ENCODE results near the gene SEH1L.

GRCh38 chr18:13035249-13035914 is 87.6 kb downstream of the SEH1L start:
- TF ChIP-seq POLR2A (IDR thresholded peaks at IDR 0.05) (no peak), CTCF (IDR thresholded peaks at IDR 0.05) (no peak)

Data from esophagus squamous epithelium (tissue), 4 donors.